Measurements from ENCODE around the gene CAMKMT.

CAMKMT gene

GRCh38 chr2:44663471-44664073, 301.8 kb downstream of the CAMKMT start:
- peak in 1 of 3 experiments; percentile 43 for DNase-seq

- DNase-seq, result peak in 1 of 3 experiments; percentile 12
Observed at GRCh38 chr2:44668336-44668735, 306.6 kb downstream of the CAMKMT start.

- DNase-seq, result no peak
Observed at GRCh38 chr2:44671276-44671675, 309.5 kb downstream of the CAMKMT start.

GRCh38 chr2:44671916-44672315, 310.2 kb downstream of the CAMKMT start:
- no peak for DNase-seq

GRCh38 chr2:44672431-44672830, 310.7 kb downstream of the CAMKMT start:
- DNase-seq, result no peak

- peak in 2 of 3 experiments; percentile 67 to 93 for DNase-seq
Observed at GRCh38 chr2:44674473-44675284, 312.9 kb downstream of the CAMKMT start.

GRCh38 chr2:44676379-44676778, 314.6 kb downstream of the CAMKMT start:
- DNase-seq, result no peak

- peak; percentile 25 to 79 (median 75) for DNase-seq
Observed at GRCh38 chr2:44679584-44679983, 317.8 kb downstream of the CAMKMT start.

- DNase-seq, result peak in 2 of 3 experiments; percentile 30 to 79
Observed at GRCh38 chr2:44679990-44680389, 318.2 kb downstream of the CAMKMT start.

GRCh38 chr2:44680424-44680971, 318.8 kb downstream of the CAMKMT start:
- DNase-seq, result peak; percentile 51 to 95 (median 89)

GRCh38 chr2:44680983-44681531, 319.3 kb downstream of the CAMKMT start:
- peak; percentile 58 to 89 (median 62) for DNase-seq

GRCh38 chr2:44682459-44682858, 320.7 kb downstream of the CAMKMT start:
- DNase-seq, result no peak

- no peak for DNase-seq
Observed at GRCh38 chr2:44684559-44684958, 322.8 kb downstream of the CAMKMT start.

GRCh38 chr2:44686561-44686960, 324.8 kb downstream of the CAMKMT start:
- DNase-seq, result no peak

- no peak for DNase-seq
Observed at GRCh38 chr2:44687686-44688455, 326.1 kb downstream of the CAMKMT start.

GRCh38 chr2:44688456-44689124, 326.8 kb downstream of the CAMKMT start:
- DNase-seq, result no peak

GRCh38 chr2:44689516-44689915, 327.8 kb downstream of the CAMKMT start:
- DNase-seq, result no peak

GRCh38 chr2:44691174-44691785, 329.5 kb downstream of the CAMKMT start:
- no peak for DNase-seq

- DNase-seq, result no peak
Observed at GRCh38 chr2:44692821-44693220, 331.1 kb downstream of the CAMKMT start.

GRCh38 chr2:44700824-44701223, 339.1 kb downstream of the CAMKMT start:
- no peak for DNase-seq

GRCh38 chr2:44705356-44705755, 343.6 kb downstream of the CAMKMT start:
- DNase-seq, result no peak

Data from NCI-H1417 (cell line).